Thyroid gland (tissue), 4 donors: ENCODE measurements around the gene CCDC181. TPM values are rescaled to one million over a fixed set of nuclear protein-coding genes. Genes with fewer than 3 reads are reported as not detected.

Experiments used
- DNase-seq, 2 donors: peaks; one replicate each; pipeline ENCODE4 v3.0.0-alpha.2; 2019
- H3K27ac ChIP-seq, 3 donors: fragments of 200-600 bp; sonication (generic); 1 replicate in 2 of 3; 2 replicates in 1 of 3; pipeline ENCODE4 v1.5.1; 2016 to 2019; ENCODE audit warnings: mild to moderate bottlenecking in 1 of 3, moderate library complexity in 1 of 3
- H3K27me3 ChIP-seq: fragments of 200-600 bp; sonication (generic); one replicate; pipeline ENCODE4 v1.5.1; 2019
- H3K36me3 ChIP-seq, 2 donors: fragments of 200-600 bp; sonication (generic); one replicate each; pipeline ENCODE4 v1.5.1; 2016 to 2019
- H3K4me1 ChIP-seq, 2 donors: fragments of 200-600 bp; sonication (generic); one replicate each; pipeline ENCODE4 v1.5.1; 2017 to 2019
- H3K4me3 ChIP-seq, 3 donors: fragments of 200-600 bp; sonication (generic); replicated peaks in 1 of 3; 1 replicate in 2 of 3; 2 replicates in 1 of 3; pipeline ENCODE4 v1.5.1; 2016; ENCODE audit warnings: mild to moderate bottlenecking in 1 of 3
- H3K9me3 ChIP-seq: fragments of 200-600 bp; sonication (generic); one replicate; pipeline ENCODE4 v1.5.1; 2017
- CTCF ChIP-seq, 6 experiments: fragments of 200-600 bp in 3 of 6; fragments of 450-650 bp in 3 of 6; sonication (generic) in 3 of 6; IDR thresholded peaks; one replicate each; pipeline ENCODE4 v1.5.1; 2016 to 2019; ENCODE audit warnings: antibody characterized with exemption in 6 of 6, mild to moderate bottlenecking in 2 of 6, inconsistent platforms in 1 of 6, moderate library complexity in 1 of 6
- POLR2A ChIP-seq, 2 donors: fragments of 450-650 bp; IDR thresholded peaks; one replicate each; pipeline ENCODE4 v1.6.1; 2017; ENCODE audit warnings: antibody characterized with exemption in 2 of 2, mild to moderate bottlenecking in 2 of 2, moderate library complexity in 1 of 2
- WGBS, 2 donors: methylation state at CpG; one replicate each; pipeline ENCODE4 v1.1.5; 2017; 5-methylcytosine and 5-hydroxymethylcytosine counted together
- intact Hi-C: fragments of 100-400 bp; cut with DNase I; formaldehyde crosslinking; loops from one replicate; pipeline ENCODE4 v1.15.1; 2023
- total RNA-seq, 4 donors: library from RNA; depleted of rRNA; stranded (reverse); fragments of >200 nt; gene quantifications; one replicate each; pipeline ENCODE4 v1.2.3, GENCODE V29; 2016

Gene CCDC181
- under 1 TPM in 3 of 4 donors, not detected in 1; 0.40 to 0.63 (median 0.56) TPM for total RNA-seq

GRCh38 chr1:169427081-169427641, at the start of gene CCDC181:
CCDC181 (minus strand) TSS chr1:169427474; CDS start chr1:169424927, 2,547 bp downstream.
- peak within 1 kb of the TSS; percentile 4 to 14 (median 8) for H3K4me3 ChIP-seq
- intact Hi-C loops, result no loop called here
- no peaks in the 10 kb centered on the region for H3K36me3 ChIP-seq
- 1 to 4% methylated on average over 28 to 29 of the region's 29 CpGs for WGBS, 2 donors
- H3K9me3 ChIP-seq, result no peaks in the 10 kb centered on the region
- H3K27me3 ChIP-seq, result no peaks in the 10 kb centered on the region
- TF ChIP-seq POLR2A (IDR thresholded peaks at IDR 0.05), result no peak
- no peak for TF ChIP-seq CTCF (IDR thresholded peaks at IDR 0.05)
- peaks cover 0 to 6% of the 10 kb centered on the region in 2 donors for H3K4me1 ChIP-seq
- peak; percentile 45 to 46 for DNase-seq
- H3K27ac ChIP-seq, result no peak within 1 kb of the TSS

GRCh38 chr1:169475806-169476387, 48.6 kb upstream of the CCDC181 start:
- no peaks in the 10 kb centered on the region for H3K9me3 ChIP-seq
- no peak overlapping the region for H3K27ac ChIP-seq
- peaks cover 1 to 5% of the 10 kb centered on the region in 2 donors for H3K4me1 ChIP-seq
- intact Hi-C loops, result no loop called here
- DNase-seq, result no peak
- peaks cover 5 to 12% of the 10 kb centered on the region in 2 donors for H3K36me3 ChIP-seq
- H3K4me3 ChIP-seq, result no peak overlapping the region
- no peaks in the 10 kb centered on the region for H3K27me3 ChIP-seq
- WGBS, 2 donors, result 92 to 93% methylated on average over 3 of the region's 3 CpGs
- TF ChIP-seq CTCF (IDR thresholded peaks at IDR 0.05) (no peak), POLR2A (IDR thresholded peaks at IDR 0.05) (no peak)

- H3K4me1 ChIP-seq, result peaks cover 0 to 5% of the 10 kb centered on the region in 2 donors
- 93 to 97% methylated on average over 1 of the region's 1 CpG for WGBS, 2 donors
- peaks cover 5 to 12% of the 10 kb centered on the region in 2 donors for H3K36me3 ChIP-seq
- no peak overlapping the region for H3K4me3 ChIP-seq
- no peaks in the 10 kb centered on the region for H3K27me3 ChIP-seq
- DNase-seq, result no peak
- intact Hi-C loops, result no loop called here
- H3K9me3 ChIP-seq, result no peaks in the 10 kb centered on the region
- no peak overlapping the region for H3K27ac ChIP-seq
- no peak for TF ChIP-seq CTCF (IDR thresholded peaks at IDR 0.05)
- TF ChIP-seq POLR2A (IDR thresholded peaks at IDR 0.05), result no peak
Measured at GRCh38 chr1:169474302-169474995, 47.2 kb upstream of the CCDC181 start.

GRCh38 chr1:169473347-169473746, 46.1 kb upstream of the CCDC181 start:
- intact Hi-C loops, result no loop called here
- Histone ChIP-seq H3K27ac (no peak overlapping the region), H3K4me1 (peaks cover 0 to 5% of the 10 kb centered on the region in 2 donors), H3K36me3 (peaks cover 5 to 12% of the 10 kb centered on the region in 2 donors), H3K9me3 (no peaks in the 10 kb centered on the region), H3K27me3 (no peaks in the 10 kb centered on the region), H3K4me3 (no peak overlapping the region)
- 77 to 99% methylated on average over 5 of the region's 5 CpGs for WGBS, 2 donors
- no peak for TF ChIP-seq CTCF (IDR thresholded peaks at IDR 0.05)
- no peak for TF ChIP-seq POLR2A (IDR thresholded peaks at IDR 0.05)
- DNase-seq, result no peak

- intact Hi-C loops, result no loop called here
- Histone ChIP-seq H3K4me1 (peaks cover 0 to 5% of the 10 kb centered on the region in 2 donors), H3K4me3 (no peak overlapping the region), H3K36me3 (peaks cover 6 to 12% of the 10 kb centered on the region in 2 donors), H3K27me3 (no peaks in the 10 kb centered on the region), H3K9me3 (no peaks in the 10 kb centered on the region), H3K27ac (no peak overlapping the region)
- WGBS, 2 donors, result 94 to 96% methylated on average over 3 of the region's 3 CpGs
- no peak for DNase-seq
- TF ChIP-seq CTCF (IDR thresholded peaks at IDR 0.05) (no peak), POLR2A (IDR thresholded peaks at IDR 0.05) (no peak)
Measured at GRCh38 chr1:169472738-169473137, 45.5 kb upstream of the CCDC181 start.
